Measurements from ENCODE around the gene LRRC2.

DNA sequence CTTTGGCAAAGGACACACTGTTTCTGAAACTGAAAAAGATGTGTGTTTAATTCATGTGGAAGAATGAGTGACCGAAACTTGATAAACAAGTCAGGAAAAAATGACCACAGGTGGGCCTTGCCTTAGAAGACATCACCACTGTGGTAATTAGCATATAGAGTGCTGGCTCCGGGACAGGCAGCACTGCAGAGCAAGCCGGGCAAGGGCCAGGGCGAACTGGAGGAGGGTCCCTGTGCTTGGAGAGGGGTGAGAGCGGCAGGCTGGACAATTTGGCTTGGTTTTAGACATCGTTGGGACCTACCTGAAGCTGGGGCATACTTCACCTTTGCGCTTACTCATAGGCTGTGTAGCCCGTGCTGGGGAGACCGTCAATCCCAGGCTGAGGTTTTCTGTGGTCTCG, 60.1 kb downstream of the LRRC2 start:
- TF ChIP-seq POLR2A (IDR thresholded peaks at IDR 0.05) (no peak), POLR2AphosphoS5 (IDR thresholded peaks at IDR 0.05; ENCODE audit: insufficient read depth in 1 of 2, low read depth in 1 of 2) (no peak)
- TF ChIP-seq, protein P1, sequence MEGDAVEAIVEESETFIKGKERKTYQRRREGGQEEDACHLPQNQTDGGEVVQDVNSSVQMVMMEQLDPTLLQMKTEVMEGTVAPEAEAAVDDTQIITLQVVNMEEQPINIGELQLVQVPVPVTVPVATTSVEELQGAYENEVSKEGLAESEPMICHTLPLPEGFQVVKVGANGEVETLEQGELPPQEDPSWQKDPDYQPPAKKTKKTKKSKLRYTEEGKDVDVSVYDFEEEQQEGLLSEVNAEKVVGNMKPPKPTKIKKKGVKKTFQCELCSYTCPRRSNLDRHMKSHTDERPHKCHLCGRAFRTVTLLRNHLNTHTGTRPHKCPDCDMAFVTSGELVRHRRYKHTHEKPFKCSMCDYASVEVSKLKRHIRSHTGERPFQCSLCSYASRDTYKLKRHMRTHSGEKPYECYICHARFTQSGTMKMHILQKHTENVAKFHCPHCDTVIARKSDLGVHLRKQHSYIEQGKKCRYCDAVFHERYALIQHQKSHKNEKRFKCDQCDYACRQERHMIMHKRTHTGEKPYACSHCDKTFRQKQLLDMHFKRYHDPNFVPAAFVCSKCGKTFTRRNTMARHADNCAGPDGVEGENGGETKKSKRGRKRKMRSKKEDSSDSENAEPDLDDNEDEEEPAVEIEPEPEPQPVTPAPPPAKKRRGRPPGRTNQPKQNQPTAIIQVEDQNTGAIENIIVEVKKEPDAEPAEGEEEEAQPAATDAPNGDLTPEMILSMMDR (IDR thresholded peaks at IDR 0.05), result no peak
